CD14-positive monocyte (primary cell): ENCODE data around the gene LGALS16. TPM values are rescaled to one million over a fixed set of nuclear protein-coding genes. Genes with fewer than 3 reads are reported as not detected.

Experiments used
- DNase-seq, 3 donors: peaks; one replicate each; pipeline ENCODE4 v3.0.0-alpha.2; 2011 to 2022
- H2AFZ ChIP-seq: 2 replicates; pipeline ENCODE4 v1.6.0; 2012; ENCODE audit warnings: mild to moderate bottlenecking, low read depth, low read length, inconsistent platforms; ENCODE audit not compliant: insufficient read depth, poor library complexity, severe bottlenecking
- H3K27ac ChIP-seq, 2 donors: 1 replicate in 1 of 2; 2 replicates in 1 of 2; pipeline ENCODE4 v1.5.1; 2012 to 2013; ENCODE audit warnings: low read length in 2 of 2, control low read depth in 1 of 2, inconsistent platforms in 1 of 2, low read depth in 1 of 2, mild to moderate bottlenecking in 1 of 2
- H3K27me3 ChIP-seq, 2 donors: one replicate each; pipeline versions ENCODE4 v1.6.0 to v1.6.1; 2011 to 2013; ENCODE audit warnings: low read length in 2 of 2; ENCODE audit not compliant: control insufficient read depth in 2 of 2, insufficient read depth in 2 of 2
- H3K36me3 ChIP-seq, 2 donors: replicated peaks in 1 of 2; 1 replicate in 1 of 2; 2 replicates in 1 of 2; pipeline versions ENCODE4 v1.5.1 to v1.6.1; 2012 to 2013; ENCODE audit warnings: low read length in 2 of 2, control low read depth in 1 of 2, inconsistent platforms in 1 of 2, mild to moderate bottlenecking in 1 of 2; ENCODE audit not compliant: insufficient read depth in 2 of 2, control insufficient read depth in 1 of 2
- H3K4me1 ChIP-seq, 2 donors: 1 replicate in 1 of 2; 2 replicates in 1 of 2; pipeline versions ENCODE4 v1.5.1 to v1.6.1; 2012 to 2013; ENCODE audit warnings: low read length in 2 of 2, control low read depth in 1 of 2, inconsistent platforms in 1 of 2, mild to moderate bottlenecking in 1 of 2, moderate library complexity in 1 of 2; ENCODE audit not compliant: insufficient read depth in 2 of 2, control insufficient read depth in 1 of 2
- H3K4me2 ChIP-seq: replicated peaks from 2 replicates; pipeline ENCODE3; 2012; ENCODE audit warnings: low read length, moderate library complexity, mild to moderate bottlenecking; ENCODE audit not compliant: poor library complexity, severe bottlenecking; ENCODE audit errors: extremely low read depth
- H3K4me3 ChIP-seq, 3 experiments: fragments of 200-600 bp in 1 of 3; sonication (generic) in 1 of 3; replicated peaks in 1 of 3; 1 replicate in 2 of 3; 2 replicates in 1 of 3; pipeline ENCODE4 v1.5.1; 2011 to 2013; ENCODE audit warnings: low read length in 3 of 3, mild to moderate bottlenecking in 3 of 3, control low read depth in 2 of 3, low read depth in 2 of 3, inconsistent platforms in 1 of 3, moderate library complexity in 1 of 3
- H3K79me2 ChIP-seq: 2 replicates; pipeline ENCODE4 v1.6.0; 2012; ENCODE audit warnings: mild to moderate bottlenecking, control low read depth, inconsistent platforms, low read length, moderate library complexity; ENCODE audit not compliant: insufficient read depth
- H3K9ac ChIP-seq: 2 replicates; pipeline ENCODE4 v1.6.0; 2017; ENCODE audit warnings: low read length, mild to moderate bottlenecking; ENCODE audit not compliant: insufficient read depth, poor library complexity, severe bottlenecking
- H3K9me3 ChIP-seq, 2 donors: replicated peaks in 1 of 2; 1 replicate in 1 of 2; 2 replicates in 1 of 2; pipeline versions ENCODE4 v1.5.1 to v1.6.1; 2012 to 2013; ENCODE audit warnings: low read length in 2 of 2, control low read depth in 1 of 2; ENCODE audit not compliant: control insufficient read depth in 1 of 2, insufficient read depth in 1 of 2
- H4K20me1 ChIP-seq: 2 replicates; pipeline ENCODE4 v1.6.0; 2012; ENCODE audit warnings: mild to moderate bottlenecking, low read length, control low read depth, moderate library complexity; ENCODE audit not compliant: insufficient read depth
- H3K27ac Mint-ChIP-seq, 7 donors: one replicate each; pipeline ENCODE4 v1.8.0; 2020; ENCODE audit warnings: mild to moderate bottlenecking in 7 of 7, mixed read lengths in 7 of 7, moderate library complexity in 6 of 7, inconsistent platforms in 2 of 7
- H3K27me3 Mint-ChIP-seq, 3 donors: one replicate each; pipeline ENCODE4 v1.8.0; 2021 to 2022; ENCODE audit warnings: low read depth in 3 of 3, mild to moderate bottlenecking in 3 of 3, mixed read lengths in 3 of 3, moderate library complexity in 3 of 3, inconsistent platforms in 1 of 3
- H3K36me3 Mint-ChIP-seq, 2 donors: one replicate each; pipeline ENCODE4 v1.8.0; 2020; ENCODE audit warnings: mixed read lengths in 2 of 2, inconsistent platforms in 1 of 2, mild to moderate bottlenecking in 1 of 2
- H3K4me1 Mint-ChIP-seq: one replicate; pipeline ENCODE4 v1.8.0; 2020; ENCODE audit warnings: mild to moderate bottlenecking, mixed read lengths
- H3K4me3 Mint-ChIP-seq, 2 donors: one replicate each; pipeline ENCODE4 v1.8.0; 2020; ENCODE audit warnings: mild to moderate bottlenecking in 2 of 2, mixed read lengths in 2 of 2, moderate library complexity in 1 of 2
- H3K9me3 Mint-ChIP-seq, 7 donors: one replicate each; pipeline ENCODE4 v1.8.0; 2020 to 2022; ENCODE audit warnings: mixed read lengths in 7 of 7, mild to moderate bottlenecking in 6 of 7, moderate library complexity in 6 of 7, inconsistent platforms in 2 of 7
- WGBS: methylation state at CpG from one replicate; pipeline ENCODE4 v1.1.5; 2013; ENCODE audit warnings: missing lambda C conversion rate; ENCODE audit not compliant: insufficient coverage; 5-methylcytosine and 5-hydroxymethylcytosine counted together
- intact Hi-C, 2 donors: fragments of 100-400 bp; cut with micrococcal nuclease; formaldehyde crosslinking; loops; one replicate each; pipeline versions ENCODE4 v1.15.0 to v1.15.1; 2023
- polyA plus RNA-seq, 3 donors: library from polyadenylated mRNA; depleted of rRNA in 1 of 3; unstranded in 2 of 3; stranded (reverse) in 1 of 3; fragments of 300-500 nt in 2 of 3; fragments of >200 nt in 1 of 3; fragmentation: Illumina TruSeq in 2 of 3; gene quantifications; 1 replicate in 2 of 3; 2 replicates in 1 of 3; pipeline ENCODE4 v1.2.3, GENCODE V29; 2012 to 2021
- TF ChIP-seq, protein P1 (sequence below): fragments of 200-600 bp; IDR thresholded peaks from one replicate; pipeline ENCODE4 v1.8.0; 2022; ENCODE audit warnings: antibody characterized with exemption, mild to moderate bottlenecking

LGALS16 gene
- polyA plus RNA-seq, 3 donors: not detected

DNA sequence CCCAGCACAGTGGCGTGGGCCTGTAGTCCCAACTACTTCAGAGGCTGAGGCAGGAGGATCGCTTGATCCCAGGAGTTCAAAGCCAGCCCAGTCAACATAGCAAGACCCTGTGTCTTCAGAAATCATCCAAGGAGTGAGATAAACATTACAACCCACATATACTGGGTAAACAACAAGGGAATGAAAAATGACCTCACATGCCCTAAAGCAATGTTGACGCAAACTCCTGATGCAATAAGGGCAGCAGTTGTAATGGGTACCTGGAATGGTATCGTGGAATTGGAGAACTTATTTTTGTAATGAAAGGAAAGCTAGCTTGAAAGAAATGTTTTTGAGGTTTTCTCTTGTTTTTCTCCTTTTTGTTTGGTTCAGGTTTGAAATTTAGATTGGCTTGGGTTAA, 24.5 kb upstream of the LGALS16 start:
- Histone ChIP-seq H3K36me3 (no peaks in the 10 kb centered on the region), H3K27ac (no peak overlapping the region), H3K4me3 (no peak overlapping the region), H3K27me3 (no peaks in the 10 kb centered on the region), H3K4me1 (no peaks in the 10 kb centered on the region), H4K20me1 (no peaks in the 10 kb centered on the region), H3K4me2 (no peak overlapping the region), H3K9ac (no peak overlapping the region), H3K9me3 (no peaks in the 10 kb centered on the region), H2AFZ (no peak overlapping the region), H3K79me2 (no peaks in the 10 kb centered on the region)
- H3K9me3 Mint-ChIP-seq: peaks cover 0 to 4% (median 0%) of the 10 kb centered on the region in 7 donors
- H3K4me3 Mint-ChIP-seq: no peak overlapping the region
- WGBS: 86% methylated on average over 3 of the region's 4 CpGs
- no peak for DNase-seq
- TF ChIP-seq, protein P1, sequence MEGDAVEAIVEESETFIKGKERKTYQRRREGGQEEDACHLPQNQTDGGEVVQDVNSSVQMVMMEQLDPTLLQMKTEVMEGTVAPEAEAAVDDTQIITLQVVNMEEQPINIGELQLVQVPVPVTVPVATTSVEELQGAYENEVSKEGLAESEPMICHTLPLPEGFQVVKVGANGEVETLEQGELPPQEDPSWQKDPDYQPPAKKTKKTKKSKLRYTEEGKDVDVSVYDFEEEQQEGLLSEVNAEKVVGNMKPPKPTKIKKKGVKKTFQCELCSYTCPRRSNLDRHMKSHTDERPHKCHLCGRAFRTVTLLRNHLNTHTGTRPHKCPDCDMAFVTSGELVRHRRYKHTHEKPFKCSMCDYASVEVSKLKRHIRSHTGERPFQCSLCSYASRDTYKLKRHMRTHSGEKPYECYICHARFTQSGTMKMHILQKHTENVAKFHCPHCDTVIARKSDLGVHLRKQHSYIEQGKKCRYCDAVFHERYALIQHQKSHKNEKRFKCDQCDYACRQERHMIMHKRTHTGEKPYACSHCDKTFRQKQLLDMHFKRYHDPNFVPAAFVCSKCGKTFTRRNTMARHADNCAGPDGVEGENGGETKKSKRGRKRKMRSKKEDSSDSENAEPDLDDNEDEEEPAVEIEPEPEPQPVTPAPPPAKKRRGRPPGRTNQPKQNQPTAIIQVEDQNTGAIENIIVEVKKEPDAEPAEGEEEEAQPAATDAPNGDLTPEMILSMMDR: no peak
- intact Hi-C loops: no loop called here
- H3K27ac Mint-ChIP-seq: no peak overlapping the region
- no peaks in the 10 kb centered on the region for H3K36me3 Mint-ChIP-seq
- peaks cover 0 to 15% (median 3%) of the 10 kb centered on the region in 3 donors for H3K27me3 Mint-ChIP-seq
- H3K4me1 Mint-ChIP-seq: no peaks in the 10 kb centered on the region

DNA sequence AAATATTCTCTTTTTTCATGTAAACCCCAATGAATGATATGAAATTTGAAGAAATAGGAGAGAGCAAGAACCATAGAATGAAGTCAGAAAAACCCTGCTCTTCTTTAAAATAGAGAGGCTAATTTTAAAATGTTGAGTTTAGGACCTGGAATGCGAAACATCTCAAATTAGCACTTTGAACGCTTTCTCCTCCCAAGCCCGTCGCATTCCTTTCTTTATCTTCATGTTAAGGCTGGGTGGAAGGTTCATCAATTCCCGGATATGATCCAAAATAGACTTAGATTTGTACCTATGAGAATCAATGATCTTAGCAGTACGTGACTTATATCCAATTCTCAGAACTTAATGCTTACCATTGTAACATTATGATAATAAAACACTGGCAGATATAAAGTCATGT, 24.1 kb upstream of the LGALS16 start:
- Histone ChIP-seq H3K4me3 (no peak overlapping the region), H3K36me3 (no peaks in the 10 kb centered on the region), H3K4me1 (no peaks in the 10 kb centered on the region), H4K20me1 (no peaks in the 10 kb centered on the region), H3K27me3 (no peaks in the 10 kb centered on the region), H2AFZ (no peak overlapping the region), H3K4me2 (no peak overlapping the region), H3K9me3 (no peaks in the 10 kb centered on the region), H3K9ac (no peak overlapping the region), H3K79me2 (no peaks in the 10 kb centered on the region), H3K27ac (no peak overlapping the region)
- WGBS: no CpG with 5 or more reads among the region's 6 CpGs
- H3K36me3 Mint-ChIP-seq: no peaks in the 10 kb centered on the region
- intact Hi-C loops: no loop called here
- no peaks in the 10 kb centered on the region for H3K4me1 Mint-ChIP-seq
- no peak overlapping the region for H3K27ac Mint-ChIP-seq
- H3K27me3 Mint-ChIP-seq: peaks cover 0 to 18% (median 3%) of the 10 kb centered on the region in 3 donors
- H3K9me3 Mint-ChIP-seq: peaks cover 0 to 4% (median 0%) of the 10 kb centered on the region in 7 donors
- TF ChIP-seq, protein P1: no peak
- DNase-seq: no peak
- H3K4me3 Mint-ChIP-seq: no peak overlapping the region
